ENCODE data around the gene CTSZ. TPM values are rescaled to one million over a fixed set of nuclear protein-coding genes. Genes with fewer than 3 reads are reported as not detected.

CTSZ gene
- total and polyA plus RNA-seq, 4 donors: 11.8 to 233 (median 188) TPM

Other genes with a start within 250 kb of the CTSZ start
- under 1 TPM; 0.08 to 0.42 TPM for gene GNAS-AS1, start 156.4 kb downstream of the CTSZ start, total RNA-seq
- under 1 TPM in 1 of 2 donors, not detected in 1; 0.09 TPM for gene GNAS-AS1, start 156.4 kb downstream of the CTSZ start, polyA plus RNA-seq
- 100 to 1,000 TPM; 234 to 360 TPM for gene GNAS, start 154.5 kb downstream of the CTSZ start, total RNA-seq
- 100 to 1,000 TPM; 115 to 321 TPM for gene GNAS, start 154.5 kb downstream of the CTSZ start, polyA plus RNA-seq
- gene NELFCD, start 26.0 kb downstream of the CTSZ start, total RNA-seq: 10 to 100 TPM; 39.1 to 39.8 TPM
- gene NELFCD, start 26.0 kb downstream of the CTSZ start, polyA plus RNA-seq: 10 to 100 TPM; 28.1 to 35.0 TPM
- gene TUBB1, start 12.2 kb upstream of the CTSZ start, total RNA-seq: 10 to 100 TPM in 1 of 2 donors, under 1 TPM in 1; 0.17 to 59.5 TPM
- under 1 TPM; 0.20 to 0.28 TPM for gene TUBB1, start 12.2 kb upstream of the CTSZ start, polyA plus RNA-seq
- gene ATP5F1E, start 25.1 kb upstream of the CTSZ start, total RNA-seq: 10 to 100 TPM; 11.7 to 16.6 TPM
- gene ATP5F1E, start 25.1 kb upstream of the CTSZ start, polyA plus RNA-seq: 100 to 1,000 TPM in 1 of 2 donors, 10 to 100 TPM in 1; 38.8 to 148 TPM
- gene PRELID3B, start 35.5 kb upstream of the CTSZ start, total RNA-seq: 10 to 100 TPM; 32.0 to 38.1 TPM
- gene PRELID3B, start 35.5 kb upstream of the CTSZ start, polyA plus RNA-seq: 10 to 100 TPM; 18.2 to 18.6 TPM
- gene ZNF831, start 156.6 kb upstream of the CTSZ start, total RNA-seq: under 1 TPM; 0.09 to 0.75 TPM
- under 1 TPM; 0.06 to 0.17 TPM for gene ZNF831, start 156.6 kb upstream of the CTSZ start, polyA plus RNA-seq